PC-3 (cell line): ENCODE data around the gene KIF5C. TPM values are rescaled to one million over a fixed set of nuclear protein-coding genes. Genes with fewer than 3 reads are reported as not detected.

Experiments
- ATAC-seq: fragments of 200-7000 bp; cut with Tn5 transposase; 2 replicates; pipeline ENCODE4 v1.9.1; 2020; ENCODE audit warnings: mild to moderate bottlenecking, moderate library complexity
- BruUV-seq: library from RNA; stranded (reverse); fragments of 400-500 nt; replicated peaks from 2 replicates; lab custom pipeline; 2021; lab: Mats Ljungman, UMichigan
- CTCF ChIA-PET: fragments of 300-600 bp; sonication (Branson Sonifier 250); formaldehyde crosslinking; loops from one replicate; lab custom pipeline; 2022; ENCODE audit warnings: antibody characterized with exemption; lab: Charles Lee
- POLR2A ChIA-PET: fragments of 300-600 bp; sonication (Branson Sonifier 250); formaldehyde crosslinking; loops from one replicate; lab custom pipeline; 2022; ENCODE audit warnings: antibody characterized with exemption; ENCODE audit not compliant: unreplicated experiment; lab: Charles Lee
- DNase-seq: peaks from one replicate; pipeline ENCODE4 v3.0.0-alpha.2; 2015
- H2AFZ ChIP-seq: fragments of 300-600 bp; sonication (generic); 2 replicates; pipeline ENCODE4 v1.6.0; 2016; ENCODE audit warnings: antibody characterized with exemption, low read length
- H3F3A ChIP-seq: fragments of 300-600 bp; sonication (generic); one replicate; pipeline ENCODE4 v1.6.0; 2017; ENCODE audit warnings: antibody characterized with exemption, low read length, control low read depth, mild to moderate bottlenecking; ENCODE audit not compliant: unreplicated experiment
- H3K27ac ChIP-seq: fragments of 300-600 bp; sonication (generic); 2 replicates; pipeline ENCODE4 v1.5.1; 2016; ENCODE audit warnings: mild to moderate bottlenecking, low read length
- H3K27me3 ChIP-seq: fragments of 300-600 bp; sonication (generic); 2 replicates; pipeline ENCODE4 v1.6.1; 2016; ENCODE audit warnings: low read length, mixed read lengths
- H3K36me3 ChIP-seq: fragments of 300-600 bp; sonication (generic); 2 replicates; pipeline ENCODE4 v1.6.1; 2016; ENCODE audit warnings: low read depth, mixed run types, low read length, mixed read lengths
- H3K4me1 ChIP-seq: fragments of 300-600 bp; sonication (generic); 2 replicates; pipeline ENCODE4 v1.5.1; 2016; ENCODE audit warnings: low read length; ENCODE audit not compliant: insufficient read depth
- H3K4me2 ChIP-seq: fragments of 300-600 bp; sonication (generic); 2 replicates; pipeline ENCODE4 v1.6.0; 2016; ENCODE audit warnings: low read length
- H3K4me3 ChIP-seq: fragments of 300-600 bp; sonication (generic); 2 replicates; pipeline ENCODE4 v1.5.1; 2016; ENCODE audit warnings: mild to moderate bottlenecking, low read length, mixed read lengths
- H3K79me2 ChIP-seq: fragments of 300-600 bp; sonication (generic); 2 replicates; pipeline ENCODE4 v1.6.1; 2017; ENCODE audit warnings: low read length, mixed read lengths
- H3K9ac ChIP-seq: fragments of 300-600 bp; sonication (generic); 2 replicates; pipeline ENCODE4 v1.6.0; 2016; ENCODE audit warnings: mild to moderate bottlenecking, low read length
- H3K9me2 ChIP-seq: fragments of 300-600 bp; sonication (generic); replicated peaks from 2 replicates; pipeline ENCODE4 v1.6.1; 2016; ENCODE audit warnings: mixed run types, low read length, mixed read lengths
- H3K9me3 ChIP-seq: fragments of 300-600 bp; sonication (generic); 2 replicates; pipeline ENCODE4 v1.6.1; 2016; ENCODE audit warnings: low read length, mixed read lengths
- H4K20me1 ChIP-seq: fragments of 300-600 bp; sonication (generic); 2 replicates; pipeline ENCODE4 v1.6.1; 2016; ENCODE audit warnings: low read length, mixed read lengths
- EZH2 ChIP-seq: fragments of 300-600 bp; sonication (generic); IDR thresholded peaks from one replicate; pipeline ENCODE4 v1.6.1; 2017; ENCODE audit warnings: antibody characterized with exemption, mild to moderate bottlenecking, low read length; ENCODE audit not compliant: unreplicated experiment
- EZH2phosphoT487 ChIP-seq: fragments of 300-600 bp; sonication (generic); IDR thresholded peaks from 2 replicates; pipeline ENCODE4 v1.6.1; 2018; ENCODE audit warnings: mild to moderate bottlenecking, antibody characterized with exemption, low read length, borderline replicate concordance
- intact Hi-C: fragments of 100-400 bp; cut with micrococcal nuclease; formaldehyde crosslinking; loops from 2 replicates; pipeline ENCODE4 v1.9.0; 2023
- total RNA-seq: library from RNA; depleted of rRNA; stranded (reverse); fragments of >200 nt; gene quantifications from 2 replicates; pipeline ENCODE4 v1.2.3, GENCODE V29; 2014
- TF ChIP-seq, protein P1 (sequence below): fragments of 300-600 bp; sonication (generic); conservative IDR thresholded peaks from 2 replicates; pipeline ENCODE4 v1.5.1; 2017; ENCODE audit warnings: antibody characterized with exemption, low read depth, mild to moderate bottlenecking, low read length

The KIF5C gene
- total RNA-seq, 1 experiment from 2014 or later, result 4.0 TPM

DNA sequence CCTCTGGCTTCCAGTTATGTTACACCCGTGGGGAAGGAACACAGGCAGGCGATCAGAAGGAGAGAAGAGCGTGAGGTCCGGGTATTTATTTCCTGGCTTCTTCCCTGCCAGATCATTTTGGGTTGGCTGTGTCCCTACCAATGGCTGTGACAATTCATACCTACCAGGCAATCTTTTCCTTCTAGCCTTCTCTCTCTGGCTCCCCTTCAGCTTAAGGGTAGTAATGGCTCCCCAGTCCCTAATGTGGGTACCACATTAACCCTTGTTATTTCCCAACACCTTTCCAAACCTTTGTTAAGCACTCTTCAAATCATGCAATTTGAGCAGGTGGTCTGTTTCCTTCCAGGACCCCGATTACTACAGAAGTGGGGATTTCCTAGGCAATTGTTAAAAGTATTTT, 84.7 kb downstream of the KIF5C start:
- Histone ChIP-seq H4K20me1 (no peaks in the 10 kb centered on the region), H3K79me2 (no peaks in the 10 kb centered on the region), H3F3A (no peaks in the 10 kb centered on the region), H3K36me3 (no peaks in the 10 kb centered on the region), H3K4me3 (no peak overlapping the region), H3K27me3 (peaks cover 15% of the 10 kb centered on the region), H3K9me3 (no peaks in the 10 kb centered on the region), H3K4me2 (no peak overlapping the region), H3K4me1 (no peaks in the 10 kb centered on the region; the same call in 1 of the 2 replicates), H3K27ac (no peak overlapping the region), H3K9ac (no peak overlapping the region), H2AFZ (no peak overlapping the region), H3K9me2 (no peaks in the 10 kb centered on the region)
- BruUV-seq, result no TSS peak
- CTCF ChIA-PET, result no interaction called here
- intact Hi-C loops, result no loop called here
- TF ChIP-seq EZH2phosphoT487 (no peak), EZH2 (no peak)
- TF ChIP-seq, protein P1, sequence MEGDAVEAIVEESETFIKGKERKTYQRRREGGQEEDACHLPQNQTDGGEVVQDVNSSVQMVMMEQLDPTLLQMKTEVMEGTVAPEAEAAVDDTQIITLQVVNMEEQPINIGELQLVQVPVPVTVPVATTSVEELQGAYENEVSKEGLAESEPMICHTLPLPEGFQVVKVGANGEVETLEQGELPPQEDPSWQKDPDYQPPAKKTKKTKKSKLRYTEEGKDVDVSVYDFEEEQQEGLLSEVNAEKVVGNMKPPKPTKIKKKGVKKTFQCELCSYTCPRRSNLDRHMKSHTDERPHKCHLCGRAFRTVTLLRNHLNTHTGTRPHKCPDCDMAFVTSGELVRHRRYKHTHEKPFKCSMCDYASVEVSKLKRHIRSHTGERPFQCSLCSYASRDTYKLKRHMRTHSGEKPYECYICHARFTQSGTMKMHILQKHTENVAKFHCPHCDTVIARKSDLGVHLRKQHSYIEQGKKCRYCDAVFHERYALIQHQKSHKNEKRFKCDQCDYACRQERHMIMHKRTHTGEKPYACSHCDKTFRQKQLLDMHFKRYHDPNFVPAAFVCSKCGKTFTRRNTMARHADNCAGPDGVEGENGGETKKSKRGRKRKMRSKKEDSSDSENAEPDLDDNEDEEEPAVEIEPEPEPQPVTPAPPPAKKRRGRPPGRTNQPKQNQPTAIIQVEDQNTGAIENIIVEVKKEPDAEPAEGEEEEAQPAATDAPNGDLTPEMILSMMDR, result no peak
- ATAC-seq, result no peak
- POLR2A ChIA-PET, result no interaction called here
- no peak for DNase-seq

DNA sequence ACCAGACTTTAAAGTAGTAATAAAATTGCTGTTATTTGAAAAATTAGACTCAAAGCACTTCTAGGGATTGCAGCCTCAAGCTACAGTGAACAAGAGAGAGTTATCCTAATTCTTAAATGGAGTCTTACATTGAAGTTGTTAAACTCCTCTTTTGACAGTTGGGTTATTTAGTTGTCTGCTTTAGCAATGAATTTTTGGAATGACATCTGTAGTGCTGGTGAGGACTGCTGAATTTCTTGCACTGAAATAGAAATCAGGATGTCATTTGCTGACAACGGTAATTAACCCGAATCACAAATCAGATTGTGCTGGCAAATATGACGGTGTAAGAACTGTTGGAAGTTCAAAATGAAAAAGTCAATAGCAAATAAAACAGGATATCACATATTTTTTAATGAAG, 85.5 kb downstream of the KIF5C start:
- Histone ChIP-seq H3F3A (no peaks in the 10 kb centered on the region), H3K27me3 (peaks cover 16% of the 10 kb centered on the region), H3K4me1 (no peaks in the 10 kb centered on the region), H3K27ac (no peak overlapping the region), H3K4me3 (no peak overlapping the region), H3K9ac (no peak overlapping the region), H3K36me3 (no peaks in the 10 kb centered on the region), H3K9me2 (no peaks in the 10 kb centered on the region), H3K79me2 (no peaks in the 10 kb centered on the region), H3K9me3 (no peaks in the 10 kb centered on the region), H2AFZ (no peak overlapping the region), H4K20me1 (no peaks in the 10 kb centered on the region), H3K4me2 (no peak overlapping the region)
- ChIA-PET CTCF (no interaction called here), POLR2A (no interaction called here)
- intact Hi-C loops, result no loop called here
- ATAC-seq, result no peak
- TF ChIP-seq EZH2phosphoT487 (no peak), EZH2 (no peak)
- TF ChIP-seq, protein P1, result no peak
- no peak for DNase-seq
- no TSS peak for BruUV-seq

DNA sequence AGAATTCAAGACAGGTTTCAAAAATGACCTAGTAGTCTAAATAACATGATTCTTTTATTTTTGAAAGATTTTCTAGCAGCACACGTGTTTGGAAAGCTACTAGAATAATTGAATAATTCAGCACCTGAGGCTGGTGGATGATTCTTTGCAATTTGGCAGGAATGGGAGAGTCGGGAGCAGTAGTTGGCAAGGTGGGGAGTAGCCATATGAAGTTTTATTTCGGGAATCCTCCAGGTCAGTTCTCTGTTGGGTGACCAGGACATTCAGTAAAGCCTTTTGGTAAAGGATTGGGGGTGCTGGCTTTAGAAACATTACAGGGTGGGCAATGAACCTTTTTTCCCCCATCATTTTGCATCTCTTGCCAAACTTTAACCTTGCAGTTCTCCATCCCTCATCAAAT, 88.4 kb downstream of the KIF5C start:
- no TSS peak for BruUV-seq
- H4K20me1 ChIP-seq, result no peaks in the 10 kb centered on the region
- H2AFZ ChIP-seq, result no peak overlapping the region
- no peak overlapping the region for H3K27ac ChIP-seq
- no peak for ATAC-seq
- H3K4me3 ChIP-seq, result no peak overlapping the region
- POLR2A ChIA-PET, result no interaction called here
- CTCF ChIA-PET, result no interaction called here
- no peak overlapping the region for H3K9ac ChIP-seq
- no peaks in the 10 kb centered on the region for H3K4me1 ChIP-seq
- H3K36me3 ChIP-seq, result no peaks in the 10 kb centered on the region
- H3K4me2 ChIP-seq, result no peak overlapping the region
- H3K9me3 ChIP-seq, result no peaks in the 10 kb centered on the region
- H3K79me2 ChIP-seq, result no peaks in the 10 kb centered on the region
- H3K27me3 ChIP-seq, result peaks cover 16% of the 10 kb centered on the region
- intact Hi-C loops, result no loop called here
- no peak for DNase-seq
- TF ChIP-seq, protein P1, result no peak
- TF ChIP-seq EZH2phosphoT487 (no peak), EZH2 (no peak)
- no peaks in the 10 kb centered on the region for H3F3A ChIP-seq
- H3K9me2 ChIP-seq, result no peaks in the 10 kb centered on the region
